HG03520 (cell line): Measurements from ENCODE around the gene ICA1L.
"Not testable (repeated sequence)": the region's sequence is repeated elsewhere in the genome, so short reads cannot be mapped to it uniquely, and the experiment has no call there.

Experiments
- ATAC-seq: cut with Tn5 transposase; IDR thresholded peaks from one replicate; pipeline ENCODE4 v1.9.1; 2021; ENCODE audit warnings: mild to moderate bottlenecking, moderate library complexity; ENCODE audit not compliant: unreplicated experiment

ICA1L gene

DNA sequence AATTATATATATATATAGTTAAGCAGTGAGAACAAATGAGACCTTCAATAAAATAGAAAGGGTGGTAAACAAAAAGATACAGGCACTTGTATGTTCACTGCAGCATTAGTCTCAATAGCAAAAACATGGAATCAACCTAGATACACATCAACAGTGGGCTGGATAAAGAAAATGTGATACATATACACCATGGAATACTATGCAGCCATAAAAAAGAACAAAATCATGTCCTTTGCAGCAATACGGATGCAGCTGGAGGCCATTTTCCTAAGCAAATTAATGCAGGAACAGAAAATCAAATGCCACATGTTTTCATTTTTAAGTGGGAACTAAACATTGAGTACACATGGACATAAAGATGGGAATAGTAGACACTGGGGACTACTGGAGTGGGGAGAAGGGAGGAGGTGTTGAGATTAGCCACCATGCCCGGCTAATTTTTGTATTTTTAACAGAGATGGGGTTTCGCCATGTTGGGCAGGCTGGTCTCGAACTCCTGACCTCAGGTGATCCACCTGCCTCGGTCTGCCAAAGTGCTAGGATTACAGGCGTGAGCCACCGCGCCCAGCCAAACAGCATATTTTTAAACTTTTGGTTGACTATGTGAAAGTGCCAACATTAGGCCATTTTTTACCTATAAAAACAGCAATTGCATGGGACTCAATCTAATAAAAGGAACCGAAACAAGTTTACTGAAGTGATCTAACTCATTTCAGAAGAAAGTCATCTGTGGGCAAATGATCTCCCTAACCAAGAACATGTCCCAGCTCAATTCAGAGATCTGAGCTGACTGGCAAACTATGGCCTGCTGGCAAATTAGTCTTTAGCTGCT, 23.7 kb downstream of the ICA1L start:
- ATAC-seq, result peak; percentile 56

- no peak for ATAC-seq
Observed at GRCh38 chr2:202844656-202845055, 26.9 kb downstream of the ICA1L start.

- ATAC-seq, result no peak
Observed at GRCh38 chr2:202842690-202843089, 28.9 kb downstream of the ICA1L start.

DNA sequence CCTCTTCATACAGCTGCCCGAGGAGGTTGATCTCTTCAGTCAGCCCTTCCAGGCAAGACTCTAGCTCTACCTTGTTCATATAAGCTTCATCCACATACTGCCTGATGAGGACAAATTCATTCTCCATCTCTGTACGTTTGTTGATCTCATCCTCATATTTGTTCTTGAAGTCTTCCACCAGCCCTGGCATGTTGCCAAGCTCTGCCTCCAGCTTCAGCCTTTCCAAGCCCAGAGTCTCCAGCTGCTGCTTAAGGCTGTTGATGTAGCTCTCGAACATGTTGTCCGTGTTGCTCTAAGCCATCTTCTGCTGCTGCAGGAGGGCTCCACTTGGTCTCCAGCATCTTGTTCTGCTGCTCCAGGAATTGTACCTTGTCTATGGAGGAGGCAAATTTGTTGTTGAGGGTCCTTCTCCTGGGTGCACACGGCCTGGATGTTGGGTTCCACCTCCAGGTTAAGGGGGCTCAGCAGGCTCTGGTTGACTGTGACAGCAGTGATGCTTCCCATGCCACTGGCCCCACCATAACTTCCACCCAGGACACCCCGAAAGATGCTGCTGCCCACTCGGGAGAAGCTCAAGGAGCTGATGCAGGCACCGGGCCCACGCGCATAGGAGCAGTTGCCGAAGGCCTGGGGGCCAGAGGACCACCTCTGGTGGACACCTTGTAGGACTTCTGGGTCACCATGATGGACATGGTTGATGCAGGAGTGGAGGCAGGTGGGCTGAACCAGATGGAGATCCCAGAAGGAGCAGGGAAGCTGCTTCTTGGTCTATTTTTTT, 30.3 kb downstream of the ICA1L start:
- ATAC-seq, result no peak

DNA sequence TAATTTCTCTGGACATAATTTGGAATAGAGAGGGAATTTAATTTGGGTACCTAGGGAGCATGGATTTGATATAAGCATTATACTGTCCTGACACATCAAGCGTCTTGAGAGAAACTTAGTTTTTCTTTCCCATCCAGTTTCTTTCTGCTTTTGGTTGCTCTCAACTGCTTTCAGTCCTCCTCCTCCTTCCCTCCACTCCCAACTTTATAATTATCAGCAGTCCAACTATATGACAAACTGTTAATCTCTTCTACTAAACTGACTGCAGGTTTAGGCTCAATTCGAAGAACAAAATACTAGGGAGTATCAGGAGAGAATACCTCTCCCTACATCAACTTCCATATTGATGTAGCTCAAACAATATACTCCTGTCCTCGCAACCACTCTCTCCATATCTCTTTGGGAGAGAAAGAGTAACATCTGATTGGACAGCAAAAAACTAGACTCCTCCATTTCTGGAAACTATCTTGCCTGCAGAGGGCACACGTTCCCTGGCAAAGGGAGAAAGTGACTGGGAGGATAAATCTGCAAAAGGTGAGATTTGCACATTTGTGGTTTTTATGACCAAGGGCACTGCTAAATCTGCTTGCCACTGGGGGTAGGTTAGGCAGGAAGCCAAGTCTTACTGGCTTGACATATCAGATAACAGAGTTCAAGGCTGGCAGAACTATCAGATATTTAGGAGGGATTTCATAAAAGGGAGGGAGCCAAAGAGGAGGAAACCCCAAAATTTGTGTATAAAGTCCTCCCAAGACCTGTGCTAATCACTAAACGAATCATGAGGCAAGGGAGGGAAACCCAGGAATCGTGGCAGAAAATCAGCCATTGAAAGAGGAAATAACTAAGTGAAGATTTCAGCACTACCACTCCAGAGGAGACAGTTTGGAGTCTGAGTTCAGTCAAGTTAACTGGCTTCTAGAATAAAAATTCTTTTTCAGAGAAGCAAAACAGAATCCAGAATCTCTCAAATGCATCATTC, 40.0 kb downstream of the ICA1L start:
- ATAC-seq, result no peak

- no peak for ATAC-seq
Observed at GRCh38 chr2:202824901-202825300, 46.7 kb downstream of the ICA1L start.

- ATAC-seq, result no peak
Observed at GRCh38 chr2:202822411-202822810, 49.2 kb downstream of the ICA1L start.

GRCh38 chr2:202821206-202822160, 50.1 kb downstream of the ICA1L start:
- ATAC-seq, result no peak

GRCh38 chr2:202818321-202818720, 53.2 kb downstream of the ICA1L start:
- ATAC-seq, result no peak

GRCh38 chr2:202817771-202818170, 53.8 kb downstream of the ICA1L start:
- ATAC-seq, result no peak

DNA sequence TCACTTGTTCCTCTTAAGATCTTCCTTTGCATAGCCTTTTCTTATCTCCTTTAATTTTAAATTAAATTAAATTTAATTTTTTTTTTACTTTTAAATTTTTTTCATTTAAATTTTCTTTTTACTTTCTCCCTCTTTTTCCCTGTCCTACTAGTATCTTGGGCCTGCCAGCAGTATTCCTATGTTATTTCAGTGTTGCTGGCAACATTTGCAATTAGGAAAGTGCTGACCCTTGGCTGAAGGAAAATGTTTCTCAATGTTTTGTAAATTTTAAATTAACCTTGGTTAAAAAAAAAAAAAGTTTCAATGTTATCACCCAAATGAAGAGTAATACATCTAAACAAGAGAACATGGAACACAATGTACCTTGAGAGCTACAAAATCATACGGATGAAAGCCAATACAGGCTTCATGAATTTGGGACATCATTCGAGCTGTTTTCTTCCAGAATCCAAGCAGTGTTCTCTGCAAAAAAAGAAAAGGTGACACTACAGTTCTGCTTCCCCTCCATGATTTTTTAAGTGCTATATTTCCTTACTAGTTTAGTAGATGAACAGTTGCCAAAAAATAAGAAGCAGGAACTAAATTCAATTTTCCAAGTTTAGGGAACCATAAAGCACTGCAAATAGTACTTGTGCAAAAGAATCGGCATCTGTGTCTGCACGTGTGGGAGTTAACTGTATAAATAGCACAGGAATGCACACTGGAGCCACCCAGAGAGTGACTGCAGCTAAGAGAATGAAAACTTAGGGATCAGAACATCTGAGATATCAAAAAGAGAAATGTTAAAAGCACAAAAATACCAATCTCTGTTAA, 55.8 kb downstream of the ICA1L start:
- ATAC-seq, result no peak

GRCh38 chr2:202814226-202814625, 57.3 kb downstream of the ICA1L start:
- no peak for ATAC-seq

DNA sequence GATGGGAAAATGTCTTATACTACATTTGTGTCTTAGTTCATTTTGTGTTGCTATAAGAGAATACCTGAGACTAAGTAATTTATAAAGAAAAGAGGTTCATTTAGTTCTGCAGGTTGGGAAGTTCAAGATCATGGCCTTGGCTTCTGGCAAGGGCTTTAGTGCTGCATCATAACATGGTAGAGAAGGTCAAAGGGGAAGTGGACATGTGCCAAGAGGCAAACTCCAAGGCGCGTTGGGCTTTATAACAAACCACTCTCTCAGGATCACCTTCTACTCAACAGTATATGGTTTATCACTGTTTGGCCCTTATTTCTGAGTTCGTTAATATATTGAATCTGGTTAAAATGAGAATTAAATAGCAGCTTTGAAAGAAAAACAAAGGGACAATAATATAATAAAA, 58.2 kb downstream of the ICA1L start:
- no peak for ATAC-seq

DNA sequence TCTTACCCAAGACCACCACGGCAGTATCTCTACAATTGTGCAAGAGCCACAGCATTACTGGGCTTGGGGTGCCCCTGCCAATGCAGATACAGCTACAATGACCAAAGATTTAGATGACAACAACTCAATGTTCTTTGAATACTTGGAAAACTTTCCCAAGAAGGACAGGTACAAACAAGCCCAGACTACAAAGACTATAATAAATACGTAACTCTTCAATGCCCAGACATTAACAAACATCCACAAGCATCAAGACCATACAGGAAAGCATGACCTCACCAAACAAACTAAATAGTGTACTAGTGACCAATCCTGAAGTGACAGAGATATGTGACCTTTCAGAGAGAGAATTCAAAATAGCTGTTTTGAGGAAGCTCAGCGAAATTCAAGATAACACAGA, 62.8 kb downstream of the ICA1L start:
- ATAC-seq, result no peak

- ATAC-seq, result not testable (repeated sequence)
Observed at GRCh38 chr2:202807431-202808138, 64.0 kb downstream of the ICA1L start.

- ATAC-seq, result not testable (repeated sequence)
Observed at GRCh38 chr2:202805911-202806310, 65.7 kb downstream of the ICA1L start.

- no peak for ATAC-seq
Observed at GRCh38 chr2:202797944-202798343, 73.6 kb downstream of the ICA1L start.

GRCh38 chr2:202790676-202791075, 80.9 kb downstream of the ICA1L start:
- no peak for ATAC-seq
